Natural killer cell (primary cell): ENCODE measurements around the gene ARHGEF6. TPM values are rescaled to one million over a fixed set of nuclear protein-coding genes. Genes with fewer than 3 reads are reported as not detected.
"Not testable (repeated sequence)": the region's sequence is repeated elsewhere in the genome, so short reads cannot be mapped to it uniquely, and the experiment has no call there.

Source experiments
- ATAC-seq, 3 donors: fragments of 150-1000 bp in 2 of 3; fragments of 200-7000 bp in 1 of 3; cut with Tn5 transposase; 1 replicate in 1 of 3; 2 replicates in 2 of 3; pipeline ENCODE4 v1.10.0; 2021; ENCODE audit warnings: mild to moderate bottlenecking in 2 of 3, moderate library complexity in 2 of 3
- DNase-seq, 2 donors: peaks; one replicate each; pipeline versions ENCODE4 v3.0.0 to v3.0.0-alpha.2; 2013 to 2021; ENCODE audit warnings: mixed read lengths in 1 of 2
- H3K27ac ChIP-seq: one replicate; pipeline ENCODE4 v1.5.1; 2013; ENCODE audit warnings: mild to moderate bottlenecking, low read length
- H3K27me3 ChIP-seq: one replicate; pipeline ENCODE4 v1.6.1; 2013; ENCODE audit warnings: low read length; ENCODE audit not compliant: control insufficient read depth, insufficient read depth
- H3K36me3 ChIP-seq: one replicate; pipeline ENCODE4 v1.6.1; 2013; ENCODE audit warnings: low read length; ENCODE audit not compliant: control insufficient read depth, insufficient read depth
- H3K4me1 ChIP-seq: one replicate; pipeline ENCODE4 v1.6.1; 2013; ENCODE audit warnings: low read length; ENCODE audit not compliant: control insufficient read depth, insufficient read depth
- H3K4me3 ChIP-seq: one replicate; pipeline ENCODE4 v1.5.1; 2013; ENCODE audit warnings: low read length
- H3K9me3 ChIP-seq: one replicate; pipeline ENCODE4 v1.6.1; 2013; ENCODE audit warnings: low read length; ENCODE audit not compliant: control insufficient read depth, insufficient read depth
- H3K27ac Mint-ChIP-seq, 2 donors: one replicate each; pipeline ENCODE4 v1.8.0; 2022; ENCODE audit warnings: mild to moderate bottlenecking in 2 of 2, mixed read lengths in 2 of 2, moderate library complexity in 1 of 2
- H3K27me3 Mint-ChIP-seq, 2 donors: one replicate each; pipeline ENCODE4 v1.8.0; 2022; ENCODE audit warnings: low read depth in 2 of 2, mixed read lengths in 2 of 2
- H3K36me3 Mint-ChIP-seq: one replicate; pipeline ENCODE4 v1.8.0; 2022; ENCODE audit warnings: mixed read lengths
- H3K4me1 Mint-ChIP-seq, 2 donors: one replicate each; pipeline ENCODE4 v1.8.0; 2022; ENCODE audit warnings: mixed read lengths in 2 of 2
- H3K4me3 Mint-ChIP-seq: one replicate; pipeline ENCODE4 v1.8.0; 2022; ENCODE audit warnings: mild to moderate bottlenecking, moderate library complexity, mixed read lengths
- H3K9me3 Mint-ChIP-seq, 2 donors: one replicate each; pipeline ENCODE4 v1.8.0; 2022; ENCODE audit warnings: mixed read lengths in 2 of 2
- CTCF ChIP-seq: fragments of 200-600 bp; IDR thresholded peaks from one replicate; pipeline ENCODE4 v1.8.0; 2022; ENCODE audit warnings: antibody characterized with exemption
- WGBS: methylation state at CpG from one replicate; pipeline ENCODE4 v1.1.7; 2013; ENCODE audit warnings: missing lambda C conversion rate; ENCODE audit not compliant: insufficient coverage; 5-methylcytosine and 5-hydroxymethylcytosine counted together
- intact Hi-C: fragments of 100-400 bp; cut with micrococcal nuclease; formaldehyde crosslinking; loops from one replicate; pipeline ENCODE4 v1.14.2; 2022
- total RNA-seq, 4 donors: library from RNA; stranded (reverse); fragments of 120-200 nt in 1 of 4; gene quantifications; one replicate each; pipeline versions ENCODE4 v1.2.3 to v1.2.4, GENCODE V29; 2013 to 2022

The ARHGEF6 gene
- total RNA-seq, 3 donors from 2014 or later (not counting 1 experiment from before 2014, with no cell fraction given): 55.5 to 78.8 (median 75.7) TPM

DNA sequence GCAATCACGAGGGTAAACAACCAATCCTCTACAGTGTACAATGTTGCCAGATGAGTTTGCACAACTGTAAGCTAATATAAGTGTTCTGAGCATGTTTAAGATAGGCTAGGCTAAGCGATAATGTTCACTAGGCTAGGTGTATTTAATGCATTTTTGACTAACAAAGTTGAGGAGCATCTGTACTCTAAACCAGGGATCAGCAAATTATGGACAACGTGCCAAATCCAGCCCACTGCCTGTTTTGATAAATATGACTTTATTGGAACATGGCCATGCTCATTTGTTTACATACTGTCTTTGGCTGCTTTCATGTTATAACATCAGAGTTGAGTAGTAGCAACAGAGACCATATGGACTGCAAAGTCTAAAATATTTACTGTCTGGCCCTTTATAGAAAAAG, 46.3 kb upstream of the ARHGEF6 start:
- Mint-ChIP-seq H3K4me3 (no peak overlapping the region), H3K4me1 (no peaks in the 10 kb centered on the region), H3K36me3 (no peaks in the 10 kb centered on the region), H3K9me3 (no peaks in the 10 kb centered on the region), H3K27me3 (no peaks in the 10 kb centered on the region), H3K27ac (no peak overlapping the region)
- no peak for DNase-seq
- intact Hi-C loops: no loop called here
- no peak for TF ChIP-seq CTCF
- H3K4me3 ChIP-seq: no peak overlapping the region
- no peaks in the 10 kb centered on the region for H3K36me3 ChIP-seq
- no peaks in the 10 kb centered on the region for H3K4me1 ChIP-seq
- 95% methylated on average over 2 of the region's 3 CpGs for WGBS
- H3K27ac ChIP-seq: no peak overlapping the region
- H3K27me3 ChIP-seq: no peaks in the 10 kb centered on the region
- ATAC-seq: no peak
- no peaks in the 10 kb centered on the region for H3K9me3 ChIP-seq

DNA sequence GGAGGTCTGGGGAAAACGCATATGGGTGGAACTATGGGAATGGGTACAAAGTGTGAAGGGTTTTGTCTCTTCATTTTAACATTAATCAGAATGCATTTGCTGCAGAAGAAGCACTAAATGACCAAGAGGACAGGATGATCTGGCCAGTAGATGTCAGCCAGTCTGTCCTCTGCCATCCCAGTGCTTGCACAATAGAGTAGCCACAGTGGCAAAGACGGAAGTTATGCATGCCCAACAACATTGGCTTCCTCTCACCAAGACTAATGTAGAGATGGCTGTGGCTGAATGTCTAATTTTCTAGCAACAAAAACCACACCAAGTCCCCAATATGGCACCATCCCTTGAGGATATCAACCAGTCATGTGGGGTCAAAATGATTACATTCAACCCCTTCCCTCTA, 45.0 kb upstream of the ARHGEF6 start:
- no peaks in the 10 kb centered on the region for H3K27me3 Mint-ChIP-seq
- ATAC-seq: no peak
- WGBS: no CpG with 5 or more reads among the region's 2 CpGs
- intact Hi-C loops: no loop called here
- Histone ChIP-seq H3K4me3 (no peak overlapping the region), H3K9me3 (no peaks in the 10 kb centered on the region), H3K27me3 (no peaks in the 10 kb centered on the region), H3K27ac (no peak overlapping the region), H3K36me3 (no peaks in the 10 kb centered on the region), H3K4me1 (no peaks in the 10 kb centered on the region)
- no peak for TF ChIP-seq CTCF
- no peak for DNase-seq
- no peaks in the 10 kb centered on the region for H3K36me3 Mint-ChIP-seq
- H3K27ac Mint-ChIP-seq: no peak overlapping the region
- H3K9me3 Mint-ChIP-seq: no peaks in the 10 kb centered on the region
- H3K4me3 Mint-ChIP-seq: no peak overlapping the region
- no peaks in the 10 kb centered on the region for H3K4me1 Mint-ChIP-seq

- H3K27ac ChIP-seq: no peak overlapping the region
- WGBS: no CpG with 5 or more reads among the region's 1 CpG
- no peaks in the 10 kb centered on the region for H3K27me3 Mint-ChIP-seq
- no peaks in the 10 kb centered on the region for H3K27me3 ChIP-seq
- H3K4me3 ChIP-seq: no peak overlapping the region
- H3K27ac Mint-ChIP-seq: no peak overlapping the region
- H3K36me3 ChIP-seq: no peaks in the 10 kb centered on the region
- H3K4me1 ChIP-seq: no peaks in the 10 kb centered on the region
- no peaks in the 10 kb centered on the region for H3K4me1 Mint-ChIP-seq
- intact Hi-C loops: no loop called here
- no peak overlapping the region for H3K4me3 Mint-ChIP-seq
- H3K9me3 ChIP-seq: no peaks in the 10 kb centered on the region
- H3K36me3 Mint-ChIP-seq: peaks cover 6% of the 10 kb centered on the region
- H3K9me3 Mint-ChIP-seq: no peaks in the 10 kb centered on the region
- no peak for TF ChIP-seq CTCF
- DNase-seq (no peak), ATAC-seq (no peak)
These were observed 42.4 kb upstream of the ARHGEF6 start for GRCh38 chrX:136823175-136823574.

GRCh38 chrX:136822337-136823095, 41.8 kb upstream of the ARHGEF6 start:
- Histone ChIP-seq H3K4me1 (no peaks in the 10 kb centered on the region), H3K36me3 (no peaks in the 10 kb centered on the region), H3K4me3 (no peak overlapping the region), H3K27ac (no peak overlapping the region), H3K9me3 (no peaks in the 10 kb centered on the region), H3K27me3 (no peaks in the 10 kb centered on the region)
- 100% methylated on average over 1 of the region's 5 CpGs for WGBS
- Mint-ChIP-seq H3K27me3 (no peaks in the 10 kb centered on the region), H3K27ac (no peak overlapping the region), H3K4me1 (no peaks in the 10 kb centered on the region), H3K36me3 (peaks cover 6% of the 10 kb centered on the region), H3K4me3 (no peak overlapping the region), H3K9me3 (no peaks in the 10 kb centered on the region)
- ATAC-seq (no peak), DNase-seq (no peak)
- intact Hi-C loops: no loop called here
- no peak for TF ChIP-seq CTCF

- H3K36me3 ChIP-seq, H3K9me3 Mint-ChIP-seq, H3K9me3 ChIP-seq, H3K4me1 ChIP-seq, H3K27me3 ChIP-seq, H3K4me3 Mint-ChIP-seq, H3K27ac ChIP-seq, DNase-seq, H3K27ac Mint-ChIP-seq, H3K4me3 ChIP-seq, H3K36me3 Mint-ChIP-seq, ATAC-seq, H3K4me1 Mint-ChIP-seq, H3K27me3 Mint-ChIP-seq, intact Hi-C loops: not testable (repeated sequence)
- WGBS: 97% methylated on average over 9 of the region's 9 CpGs
These were observed 39.0 kb upstream of the ARHGEF6 start for GRCh38 chrX:136819756-136820155.
